DOHH2 (cell line): ENCODE data around the gene RIMS3.

Experiments used
- H3F3A ChIP-seq: fragments of 200-600 bp; sonication (generic), shearing (Covaris generic); 2 replicates; pipeline ENCODE4 v1.6.0; 2016; ENCODE audit warnings: antibody characterized with exemption, mild to moderate bottlenecking; ENCODE audit not compliant: control insufficient read depth, insufficient read depth
- H3K27ac ChIP-seq: fragments of 200-600 bp; sonication (generic); 2 replicates; pipeline ENCODE4 v1.5.1; 2014; ENCODE audit warnings: low read depth, mild to moderate bottlenecking, low read length, moderate library complexity
- H3K27me3 ChIP-seq: fragments of 200-600 bp; sonication (generic); 2 replicates; pipeline ENCODE4 v1.6.1; 2014; ENCODE audit warnings: mild to moderate bottlenecking, low read length, mixed read lengths; ENCODE audit not compliant: control insufficient read depth
- H3K36me3 ChIP-seq: fragments of 200-600 bp; sonication (generic); 2 replicates; pipeline ENCODE4 v1.6.1; 2014; ENCODE audit warnings: mild to moderate bottlenecking, low read length, moderate library complexity, mixed read lengths; ENCODE audit not compliant: control insufficient read depth
- H3K4me1 ChIP-seq: fragments of 200-600 bp; sonication (generic); 2 replicates; pipeline ENCODE4 v1.6.1; 2014; ENCODE audit warnings: mild to moderate bottlenecking, low read length, mixed read lengths; ENCODE audit not compliant: control insufficient read depth
- H3K4me2 ChIP-seq: fragments of 200-600 bp; sonication (generic); 2 replicates; pipeline ENCODE4 v1.6.0; 2014; ENCODE audit warnings: mild to moderate bottlenecking, low read length, moderate library complexity
- H3K4me3 ChIP-seq: fragments of 200-600 bp; sonication (generic); 2 replicates; pipeline ENCODE4 v1.5.1; 2014; ENCODE audit warnings: mild to moderate bottlenecking, low read length, mixed read lengths
- H3K79me2 ChIP-seq: fragments of 200-600 bp; sonication (generic); 2 replicates; pipeline ENCODE4 v1.6.1; 2014; ENCODE audit warnings: mild to moderate bottlenecking, low read length, mixed read lengths; ENCODE audit not compliant: control insufficient read depth
- H3K9me2 ChIP-seq: fragments of 200-600 bp; sonication (generic); replicated peaks from 2 replicates; pipeline ENCODE4 v1.6.1; 2014; ENCODE audit warnings: mild to moderate bottlenecking, low read length, mixed read lengths; ENCODE audit not compliant: control insufficient read depth
- H3K9me3 ChIP-seq: fragments of 200-600 bp; sonication (generic); 2 replicates; pipeline ENCODE4 v1.6.1; 2014; ENCODE audit warnings: antibody characterized with exemption, low read length, mixed read lengths; ENCODE audit not compliant: control insufficient read depth, insufficient read depth
- H4K20me1 ChIP-seq: fragments of 200-600 bp; sonication (generic); 2 replicates; pipeline ENCODE4 v1.6.0; 2014; ENCODE audit warnings: low read depth, mild to moderate bottlenecking, antibody characterized with exemption, low read length, moderate library complexity; ENCODE audit not compliant: control insufficient read depth, insufficient read depth
- CTCF ChIP-seq: fragments of 200-600 bp; sonication (generic); IDR thresholded peaks from one replicate; pipeline ENCODE4 v1.5.1; 2014; ENCODE audit warnings: antibody characterized with exemption, mild to moderate bottlenecking, low read depth, low read length; ENCODE audit not compliant: poor library complexity, severe bottlenecking
- EZH2phosphoT487 ChIP-seq: fragments of 200-600 bp; sonication (generic); IDR thresholded peaks from 2 replicates; pipeline ENCODE4 v1.6.1; 2017; ENCODE audit warnings: borderline replicate concordance, mild to moderate bottlenecking, antibody characterized with exemption, low read length, moderate library complexity, mixed read lengths

RIMS3 gene

GRCh38 chr1:40627987-40628902 lies 37.2 kb downstream of the RIMS3 start:
- TF ChIP-seq EZH2phosphoT487 (no peak), CTCF (no peak)
- no peaks in the 10 kb centered on the region for H3K9me3 ChIP-seq
- H4K20me1 ChIP-seq, result no peaks in the 10 kb centered on the region
- H3K4me2 ChIP-seq, result no peak overlapping the region
- 0 out of 2 replicates have a peak, but pooled peaks cover 7% of the 10 kb centered on the region for H3K27me3 ChIP-seq
- no peaks in the 10 kb centered on the region for H3F3A ChIP-seq
- no peaks in the 10 kb centered on the region for H3K4me1 ChIP-seq
- H3K27ac ChIP-seq, result no peak overlapping the region
- no peaks in the 10 kb centered on the region for H3K9me2 ChIP-seq
- no peaks in the 10 kb centered on the region for H3K79me2 ChIP-seq
- H3K4me3 ChIP-seq, result no peak overlapping the region
- no peaks in the 10 kb centered on the region for H3K36me3 ChIP-seq

GRCh38 chr1:40626383-40626770 lies 39.1 kb downstream of the RIMS3 start:
- Histone ChIP-seq H3K4me1 (no peaks in the 10 kb centered on the region), H3K27me3 (peaks cover 10% of the 10 kb centered on the region; the same call in 1 of the 2 replicates), H3K36me3 (no peaks in the 10 kb centered on the region), H3K4me3 (no peak overlapping the region), H3K27ac (no peak overlapping the region), H3K9me2 (no peaks in the 10 kb centered on the region), H3K4me2 (no peak overlapping the region), H3K9me3 (no peaks in the 10 kb centered on the region), H3K79me2 (no peaks in the 10 kb centered on the region), H3F3A (no peaks in the 10 kb centered on the region), H4K20me1 (no peaks in the 10 kb centered on the region)
- no peak for TF ChIP-seq CTCF
- no peak for TF ChIP-seq EZH2phosphoT487

GRCh38 chr1:40625476-40626382 lies 39.8 kb downstream of the RIMS3 start:
- TF ChIP-seq CTCF, result no peak
- no peak for TF ChIP-seq EZH2phosphoT487
- Histone ChIP-seq H3K27me3 (peaks cover 10% of the 10 kb centered on the region; the same call in 1 of the 2 replicates), H3K4me3 (no peak overlapping the region), H3K4me2 (no peak overlapping the region), H3K9me2 (no peaks in the 10 kb centered on the region), H3K36me3 (no peaks in the 10 kb centered on the region), H3K4me1 (no peaks in the 10 kb centered on the region), H3K9me3 (no peaks in the 10 kb centered on the region), H3F3A (no peaks in the 10 kb centered on the region), H3K79me2 (no peaks in the 10 kb centered on the region), H3K27ac (no peak overlapping the region), H4K20me1 (no peaks in the 10 kb centered on the region)
